ENCODE measurements around the gene AIPL1. TPM values are rescaled to one million over a fixed set of nuclear protein-coding genes. Genes with fewer than 3 reads are reported as not detected.

The AIPL1 gene
- total and polyA plus RNA-seq, 2 donors (not counting 3 experiments of a cell fraction or from before 2014, with no cell fraction given), result not detected

DNA sequence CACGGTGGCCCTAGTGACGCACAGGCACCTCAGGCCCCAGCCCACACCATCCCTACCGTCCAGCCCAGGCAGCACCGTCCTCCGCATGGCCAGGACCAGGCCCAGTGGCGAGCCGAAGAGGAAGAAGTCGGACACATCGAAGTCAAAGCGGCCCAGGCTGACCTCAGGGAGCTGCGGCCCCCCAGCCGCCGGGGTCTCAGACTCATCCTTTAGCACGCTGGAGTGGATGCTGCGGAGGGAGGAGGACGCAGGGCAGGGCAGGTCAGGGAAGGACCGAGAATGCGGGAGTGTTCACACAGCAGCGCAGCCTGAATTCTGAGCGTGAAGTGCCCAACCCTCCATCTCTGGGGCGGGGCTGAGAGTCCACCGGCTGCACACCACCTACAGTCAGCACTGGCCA is 39.5 kb upstream of the AIPL1 start:
- ChIA-PET CTCF (interaction anchor here (1.8 to 5.8 kb wide), 11 partner anchors 31 to 174 kb away, joined by 5 to 77 read pairs (median 14); partner anchors contain the start of genes KIAA0753 and TXNDC17), POLR2A (no interaction called here)
- dilution Hi-C loops (cut with MboI; ENCODE audit: extremely low pct_ligation_motif_present, low sequenced_read_pairs) (no loop called here), intact Hi-C loops (cut with micrococcal nuclease) (loop anchor here (5.0 kb wide), 2 partner anchors 33 to 148 kb away; no protein-coding TSS in a partner anchor)
- TF ChIP-seq, protein P1, sequence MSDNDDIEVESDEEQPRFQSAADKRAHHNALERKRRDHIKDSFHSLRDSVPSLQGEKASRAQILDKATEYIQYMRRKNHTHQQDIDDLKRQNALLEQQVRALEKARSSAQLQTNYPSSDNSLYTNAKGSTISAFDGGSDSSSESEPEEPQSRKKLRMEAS (IDR thresholded peaks at IDR 0.05; ENCODE audit: insufficient read depth, insufficient read length), result no peak
- TF ChIP-seq EZH2 (IDR thresholded peaks at IDR 0.05; ENCODE audit: borderline replicate concordance, low read depth, low read length, severe bottlenecking) (no peak), JUN (IDR thresholded peaks at IDR 0.05; ENCODE audit: borderline replicate concordance, insufficient read depth, insufficient read length, low read depth) (no peak), FOS (IDR thresholded peaks at IDR 0.05; ENCODE audit: borderline replicate concordance, insufficient read depth, low read length) (no peak), MYC (IDR thresholded peaks at IDR 0.05; ENCODE audit: low read depth, low read length) (no peak), POLR2A (IDR thresholded peaks at IDR 0.05; ENCODE audit: low read depth, low read length) (no peak), CTCF (IDR thresholded peaks at IDR 0.05; ENCODE audit: extremely low read depth in 1 of 2, insufficient read depth in 1 of 2, low read depth in 1 of 2, low read length in 2 of 2) (no peak), POLR2AphosphoS5 (IDR thresholded peaks at IDR 0.05; ENCODE audit: insufficient read depth, low read depth, low read length) (no peak), GATA2 (IDR thresholded peaks at IDR 0.05; ENCODE audit: insufficient read depth, insufficient read length, low read depth, low read length) (no peak)
- no peaks in the 10 kb centered on the region for H3K36me3 ChIP-seq (ENCODE audit: control insufficient read depth in 2 of 2, extremely low read depth in 1 of 2, insufficient read depth in 2 of 2, low read length in 2 of 2)
- no peak overlapping the region for H2AFZ ChIP-seq (ENCODE audit: low read depth, low read length)
- peaks cover 15% of the 10 kb centered on the region for H3K4me1 ChIP-seq (ENCODE audit: control insufficient read depth, extremely low read depth, insufficient read depth, low read length)
- H3K79me2 ChIP-seq (ENCODE audit: control insufficient read depth, insufficient read depth, low read length), result no peaks in the 10 kb centered on the region
- H3K27me3 ChIP-seq (ENCODE audit: control insufficient read depth in 2 of 2, insufficient read depth in 2 of 2, low read length in 2 of 2), result no peaks in the 10 kb centered on the region
- no peaks in the 10 kb centered on the region for H3K9me3 ChIP-seq (replicated peaks; ENCODE audit: control insufficient read depth, insufficient read depth, low read length)
- no TSS peak for BruUV-seq (replicated peaks)
- H3K4me3 ChIP-seq (replicated peaks in 1 of 3; ENCODE audit: insufficient read depth in 1 of 3, low read depth in 1 of 3, low read length in 3 of 3), result no peak overlapping the region
- H3K4me2 ChIP-seq (ENCODE audit: insufficient read depth, low read length), result no peak overlapping the region
- H4K20me1 ChIP-seq (replicated peaks; ENCODE audit: control insufficient read depth, extremely low read depth, insufficient read depth, low read length), result no peaks in the 10 kb centered on the region
- H3K9me1 ChIP-seq (replicated peaks; ENCODE audit: control insufficient read depth, extremely low read depth, insufficient read depth, low read length), result no peaks in the 10 kb centered on the region
- no peak for DNase-seq (ENCODE audit: low read depth, low spot score)
- H3K9ac ChIP-seq (replicated peaks; ENCODE audit: extremely low read depth, insufficient read depth, low read length), result no peak overlapping the region
- no peak for FAIRE-seq
- H3K27ac ChIP-seq (ENCODE audit: insufficient read depth, low read depth, low read length), result no peak overlapping the region

All from endothelial cell of umbilical vein (primary cell).